ENCODE data around the gene GTF2H4.
"Not testable (repeated sequence)": the region's sequence is repeated elsewhere in the genome, so short reads cannot be mapped to it uniquely, and the experiment has no call there.

Gene GTF2H4

DNA sequence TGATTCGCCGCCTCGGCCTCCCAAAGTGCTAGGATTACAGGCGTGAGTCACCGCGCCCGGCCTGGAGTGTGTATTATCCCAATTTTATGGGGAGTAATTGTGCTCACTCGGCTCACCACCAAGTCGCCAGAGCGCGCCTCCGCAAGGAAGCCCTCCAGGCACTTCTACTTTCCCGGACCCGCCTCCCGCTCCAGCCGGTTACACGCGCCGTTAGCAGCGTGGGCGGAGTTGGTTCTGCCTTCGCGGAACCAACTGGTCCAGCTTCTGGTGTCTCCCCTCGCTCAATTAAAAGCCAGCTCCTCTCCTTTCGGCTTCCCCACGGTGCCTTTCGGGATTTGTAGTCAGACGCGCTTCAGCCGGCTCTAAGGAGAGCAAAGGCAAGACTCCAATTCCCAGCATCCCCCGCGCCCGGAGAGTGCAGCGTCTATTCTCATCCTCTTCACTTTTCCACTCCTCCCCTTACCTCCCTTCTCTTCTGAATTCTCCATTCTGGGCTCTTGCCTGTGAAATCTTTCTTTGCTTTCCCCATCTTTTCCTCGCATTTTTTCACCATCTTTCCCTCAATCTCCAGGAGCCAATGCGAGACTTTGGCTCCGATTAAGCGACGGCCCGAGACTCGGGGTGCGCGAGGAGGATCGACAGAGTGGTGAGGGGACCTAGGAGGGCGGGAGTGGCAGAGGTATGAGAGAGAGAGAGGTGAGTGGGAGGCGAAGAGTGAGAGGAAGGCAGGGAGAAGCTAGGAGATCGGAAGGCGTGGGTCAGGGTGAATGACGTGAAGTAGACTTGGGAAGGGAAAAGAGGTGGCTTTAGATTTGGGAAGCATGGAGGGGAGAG, at the start of gene GTF2H4:
TSS of gene GTF2H4 (plus strand) at position 450 of the 834 bp plus-strand sequence.
- in situ Hi-C loops (cut with HindIII; ENCODE audit: low pct_ligation_motif_present, low pct_unique_long_range_greater_than_20kb, low sequenced_read_pairs) = no loop called here
- peak; percentile 98 for DNase-seq

- DNase-seq; in situ Hi-C loops (cut with HindIII; ENCODE audit: low pct_ligation_motif_present, low pct_unique_long_range_greater_than_20kb, low sequenced_read_pairs): not testable (repeated sequence)
Observed at GRCh38 chr6:30859726-30860125, 48.3 kb upstream of the GTF2H4 start.

DNA sequence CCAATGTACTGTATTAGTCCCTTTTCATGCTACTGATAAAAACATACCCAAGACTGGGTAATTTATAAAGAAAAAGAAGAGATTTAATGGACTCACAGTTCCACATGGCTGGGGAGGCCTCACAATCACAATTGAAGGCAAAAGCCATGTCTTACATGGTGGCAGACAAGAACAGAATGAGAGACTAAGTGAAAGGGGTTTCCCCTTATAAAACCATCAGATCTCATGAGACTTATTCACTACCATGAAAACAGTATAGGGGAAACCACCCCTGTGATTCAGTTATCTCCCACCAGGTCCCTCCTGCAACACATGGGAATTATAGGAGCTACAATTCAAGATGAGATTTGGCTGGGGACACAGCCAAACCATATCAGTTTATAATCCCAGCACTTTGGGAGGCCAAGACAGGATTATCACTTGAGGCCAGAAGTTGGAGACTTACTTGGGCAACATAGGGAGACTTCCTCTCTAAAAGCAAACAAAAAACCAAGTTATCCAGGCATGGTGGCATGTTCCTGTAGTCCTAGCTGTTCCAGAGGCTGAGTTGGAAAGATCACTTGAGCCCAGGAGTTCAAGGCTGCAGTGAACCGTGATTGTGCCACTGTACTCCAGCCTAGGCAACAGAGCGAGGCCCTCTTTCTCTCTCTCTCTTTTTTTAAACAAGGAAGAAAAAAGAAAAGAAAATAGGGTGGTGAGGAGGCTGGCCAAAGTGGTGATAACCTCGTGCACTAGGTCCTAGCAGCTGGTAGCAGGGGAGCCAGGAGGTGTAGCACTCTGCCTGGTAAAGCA, 46.6 kb upstream of the GTF2H4 start:
- in situ Hi-C loops (cut with HindIII; ENCODE audit: low pct_ligation_motif_present, low pct_unique_long_range_greater_than_20kb, low sequenced_read_pairs) = no loop called here
- no peak for DNase-seq

DNA sequence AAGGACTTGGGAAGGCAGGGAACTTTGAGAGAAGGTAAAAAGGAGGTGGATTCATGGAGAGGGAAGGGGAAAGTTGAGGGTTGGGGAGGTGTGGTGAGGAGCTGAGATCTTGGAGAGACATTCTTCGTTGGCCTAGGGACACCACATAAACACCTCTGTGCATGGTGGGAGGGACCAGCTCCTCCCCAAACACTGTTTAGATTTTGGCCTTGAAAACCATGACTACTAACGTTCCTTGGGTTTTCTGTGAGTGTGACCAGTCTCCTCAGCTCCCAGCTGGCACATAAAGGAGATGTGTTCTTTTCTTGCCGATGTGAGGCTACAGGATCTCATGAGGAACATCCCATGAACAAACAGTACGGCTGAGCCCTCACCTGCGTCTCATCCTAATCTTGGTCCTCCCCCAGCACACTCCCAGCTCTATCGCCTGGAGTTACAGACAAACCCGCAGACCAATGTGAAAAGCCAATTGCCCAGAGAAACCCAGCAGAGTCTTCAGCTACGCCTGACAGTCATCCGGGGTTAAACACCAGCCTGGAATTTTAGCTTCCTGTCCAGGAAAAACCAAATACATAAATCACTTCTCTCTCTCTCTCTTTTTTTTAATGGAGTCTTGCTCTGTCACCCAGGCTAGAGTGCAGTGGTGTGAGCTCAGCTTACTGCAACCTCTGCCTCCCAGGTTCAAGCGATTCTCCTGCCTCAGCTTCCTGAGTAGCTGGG, 45.7 kb upstream of the GTF2H4 start:
- DNase-seq = no peak
- in situ Hi-C loops (cut with HindIII; ENCODE audit: low pct_ligation_motif_present, low pct_unique_long_range_greater_than_20kb, low sequenced_read_pairs) = no loop called here

GRCh38 chr6:30864325-30864724, 43.7 kb upstream of the GTF2H4 start:
- in situ Hi-C loops (cut with HindIII; ENCODE audit: low pct_ligation_motif_present, low pct_unique_long_range_greater_than_20kb, low sequenced_read_pairs) = no loop called here
- no peak for DNase-seq

DNA sequence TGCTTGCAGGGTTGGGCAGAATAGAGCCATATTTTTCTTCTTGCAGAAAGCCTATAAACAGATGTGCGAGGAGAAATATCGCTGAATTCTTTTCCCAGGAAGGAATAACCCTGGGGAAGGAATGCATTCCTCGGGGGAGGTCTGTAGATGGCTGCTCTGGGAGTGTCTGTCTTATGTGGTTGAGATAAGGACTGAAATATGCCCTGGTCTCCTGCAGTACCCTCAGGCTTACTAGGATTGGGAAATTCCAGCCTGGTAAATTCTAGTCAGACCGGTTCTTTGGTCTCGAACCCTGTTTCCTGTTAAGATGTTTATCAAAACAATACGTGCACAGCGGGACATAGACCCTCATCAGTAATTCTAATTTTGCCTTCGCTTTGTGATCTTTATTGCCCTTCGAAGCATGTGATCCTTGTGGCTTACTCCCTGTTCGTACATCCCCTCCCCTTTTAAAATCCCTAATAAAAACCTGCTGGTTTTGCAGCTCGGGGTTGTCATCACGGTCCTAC, 38.7 kb upstream of the GTF2H4 start:
- in situ Hi-C loops (cut with HindIII; ENCODE audit: low pct_ligation_motif_present, low pct_unique_long_range_greater_than_20kb, low sequenced_read_pairs); DNase-seq: not testable (repeated sequence)

DNA sequence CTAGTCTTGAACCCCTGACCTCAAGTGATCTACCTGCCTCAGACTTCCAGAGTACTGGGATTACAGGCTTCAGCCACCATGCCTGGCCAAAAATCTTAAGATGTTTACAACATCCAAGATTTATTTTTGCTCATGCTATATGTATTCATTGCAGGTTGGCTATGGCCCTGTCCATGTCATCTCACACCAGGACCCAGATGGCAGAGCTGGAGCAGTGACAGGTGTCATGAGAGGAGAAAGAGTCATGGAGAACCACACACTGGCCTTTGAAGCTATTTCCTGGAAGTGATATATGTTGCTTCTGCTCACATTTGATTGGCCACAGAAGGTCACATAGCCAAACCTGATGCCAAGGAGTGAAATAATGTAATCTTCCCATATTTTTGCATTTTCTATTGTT, 37.5 kb upstream of the GTF2H4 start:
- in situ Hi-C loops (cut with HindIII; ENCODE audit: low pct_ligation_motif_present, low pct_unique_long_range_greater_than_20kb, low sequenced_read_pairs) = no loop called here
- no peak for DNase-seq

- in situ Hi-C loops (cut with HindIII; ENCODE audit: low pct_ligation_motif_present, low pct_unique_long_range_greater_than_20kb, low sequenced_read_pairs) = no loop called here
- no peak for DNase-seq
Observed at GRCh38 chr6:30871592-30872183, 36.3 kb upstream of the GTF2H4 start.

- DNase-seq = no peak
- in situ Hi-C loops (cut with HindIII; ENCODE audit: low pct_ligation_motif_present, low pct_unique_long_range_greater_than_20kb, low sequenced_read_pairs) = no loop called here
Observed at GRCh38 chr6:30873137-30873640, 34.8 kb upstream of the GTF2H4 start.

DNA sequence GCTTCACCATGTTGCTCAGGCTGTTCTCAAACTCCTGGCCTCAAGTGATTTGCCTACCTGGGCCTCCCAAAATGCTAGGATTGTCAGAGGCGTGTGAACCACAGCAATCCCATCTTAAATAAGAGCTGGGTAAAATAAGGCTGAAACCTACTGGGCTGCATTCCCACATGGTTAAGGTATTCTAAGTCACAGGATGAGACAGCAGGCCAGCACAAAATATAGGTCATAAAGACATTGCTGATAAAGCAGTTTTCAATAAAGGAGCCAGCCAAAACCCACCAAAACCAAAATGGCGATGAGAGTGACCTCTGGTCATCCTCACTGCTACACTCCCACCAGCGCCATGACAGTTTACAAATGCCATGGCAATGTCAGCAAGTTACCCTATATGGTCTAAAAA, 34.2 kb upstream of the GTF2H4 start:
- in situ Hi-C loops (cut with HindIII; ENCODE audit: low pct_ligation_motif_present, low pct_unique_long_range_greater_than_20kb, low sequenced_read_pairs); DNase-seq: not testable (repeated sequence)

GRCh38 chr6:30875244-30876038, 32.6 kb upstream of the GTF2H4 start:
- DNase-seq = no peak
- in situ Hi-C loops (cut with HindIII; ENCODE audit: low pct_ligation_motif_present, low pct_unique_long_range_greater_than_20kb, low sequenced_read_pairs) = no loop called here

DNA sequence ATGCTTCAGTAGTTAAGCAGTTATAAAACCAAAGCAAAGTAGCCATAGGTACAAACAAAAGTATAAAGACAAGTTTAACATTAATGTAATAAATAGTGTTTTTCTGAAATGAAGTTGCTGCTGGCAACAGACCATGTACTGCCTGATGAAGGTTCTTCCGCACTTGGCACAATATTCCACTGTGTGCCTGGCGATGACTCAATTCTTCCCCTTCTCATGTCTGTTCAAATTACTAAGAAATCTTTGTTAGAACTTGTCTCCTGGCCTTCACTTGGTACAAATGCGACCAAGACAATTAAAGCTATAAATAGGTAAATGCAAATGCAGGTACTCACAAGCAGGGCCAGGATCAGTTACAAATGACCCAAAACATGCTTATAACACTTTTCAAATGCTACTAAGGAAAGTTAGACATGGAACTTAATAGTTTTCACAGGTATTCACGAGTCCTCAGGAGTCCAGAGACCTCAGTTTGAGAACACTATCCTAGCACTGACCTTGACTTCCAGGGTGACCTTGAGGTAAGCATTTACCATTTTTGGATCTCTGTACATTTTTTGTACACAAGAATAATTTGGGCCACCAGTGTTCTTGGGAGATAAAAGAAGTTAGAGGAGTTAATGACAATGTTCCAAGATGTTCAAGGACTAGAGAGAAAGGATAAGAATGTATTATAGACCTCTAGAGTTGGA, 31.8 kb upstream of the GTF2H4 start:
- in situ Hi-C loops (cut with HindIII; ENCODE audit: low pct_ligation_motif_present, low pct_unique_long_range_greater_than_20kb, low sequenced_read_pairs) = no loop called here
- no peak for DNase-seq

DNA sequence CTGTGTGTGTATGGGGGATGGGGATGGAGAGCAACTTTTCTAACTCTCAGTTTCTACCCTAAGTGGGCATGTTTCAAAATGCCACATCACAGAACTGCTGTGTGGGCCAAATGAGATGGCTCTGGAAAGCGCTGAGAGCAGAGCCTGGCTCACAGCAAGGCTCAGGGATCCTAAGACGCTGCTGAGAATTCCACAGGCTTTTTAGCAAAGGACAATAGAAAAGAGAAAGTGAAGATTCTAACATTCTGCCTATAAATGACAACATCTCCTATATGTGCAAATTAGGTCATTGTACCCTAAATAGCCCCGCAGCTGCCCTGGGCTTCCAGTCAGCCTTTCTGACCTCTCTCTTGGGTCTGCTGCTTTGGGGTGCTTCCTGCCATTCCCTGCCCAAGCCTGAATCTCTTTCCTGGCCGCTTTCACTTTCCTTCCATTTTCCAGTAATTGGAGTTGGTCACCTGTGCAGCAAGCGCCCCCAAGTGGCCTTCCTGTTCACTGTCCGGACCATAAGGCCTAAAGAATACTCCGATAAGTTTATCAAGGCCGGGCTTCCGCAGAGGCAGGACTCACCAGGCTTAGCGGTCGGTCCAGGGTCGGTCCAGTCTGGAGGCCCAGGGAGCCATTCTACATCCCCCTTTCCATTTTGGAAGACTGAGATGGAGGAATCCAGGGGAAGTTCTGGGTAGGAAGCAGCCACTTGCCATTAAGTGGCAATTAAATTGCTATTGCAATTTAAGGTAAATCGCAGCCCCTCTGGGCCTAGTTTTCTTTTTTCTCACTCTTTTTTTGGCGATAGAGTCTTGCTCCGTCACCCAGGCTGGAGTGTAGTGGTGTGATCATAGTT, 30.4 kb upstream of the GTF2H4 start:
- DNase-seq = peak; percentile 87
- in situ Hi-C loops (cut with HindIII; ENCODE audit: low pct_ligation_motif_present, low pct_unique_long_range_greater_than_20kb, low sequenced_read_pairs) = no loop called here

DNA sequence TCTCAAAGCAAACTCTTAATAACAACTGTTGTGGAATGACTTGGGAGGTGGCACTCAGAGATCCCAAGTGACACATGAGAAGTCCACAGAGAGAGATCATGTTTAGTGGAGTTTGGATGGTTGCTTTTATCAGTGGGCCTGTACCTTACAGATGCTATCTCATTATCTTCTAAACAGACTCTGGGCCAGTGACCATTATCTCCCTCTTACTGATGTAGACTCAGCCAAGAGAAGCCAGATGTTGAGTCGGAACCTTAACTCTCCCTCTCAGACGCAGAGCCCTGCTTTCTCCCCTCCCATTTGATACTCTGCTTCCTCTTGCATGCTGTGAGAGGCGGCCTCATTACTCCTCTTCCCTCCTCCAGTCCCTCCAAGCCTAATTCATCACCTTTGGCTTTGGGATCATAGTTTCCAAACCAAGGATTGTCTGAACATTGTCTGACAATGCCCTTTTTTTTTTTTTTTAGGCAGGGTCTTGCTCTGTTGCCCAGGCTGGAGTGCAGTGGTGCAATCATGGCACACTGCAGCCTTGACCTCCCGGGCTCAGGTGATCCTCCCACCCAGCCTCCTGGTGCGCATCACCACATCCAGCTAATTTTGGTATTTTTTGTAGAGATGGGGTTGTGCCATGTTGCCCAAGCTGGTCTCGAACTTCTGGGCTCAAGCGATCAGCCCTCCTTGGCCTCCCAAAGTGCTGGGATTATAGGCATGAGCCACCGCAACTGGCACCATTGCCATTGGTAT, 28.2 kb upstream of the GTF2H4 start:
- in situ Hi-C loops (cut with HindIII; ENCODE audit: low pct_ligation_motif_present, low pct_unique_long_range_greater_than_20kb, low sequenced_read_pairs) = no loop called here
- no peak for DNase-seq

GRCh38 chr6:30880698-30881252, 27.2 kb upstream of the GTF2H4 start:
- DNase-seq = no peak
- in situ Hi-C loops (cut with HindIII; ENCODE audit: low pct_ligation_motif_present, low pct_unique_long_range_greater_than_20kb, low sequenced_read_pairs) = no loop called here
